GM23338 (cell line): Measurements from ENCODE around the gene TMUB2.

Experiments
- CREB1 ChIP-seq: fragments of 250-450 bp; sonication (Bioruptor Pico); IDR thresholded peaks from 2 replicates; pipeline ENCODE4 v1.5.0; 2020; ENCODE audit warnings: low read depth, mild to moderate bottlenecking, moderate library complexity
- CTCF ChIP-seq, 2 experiments: fragments of 200-600 bp in 1 of 2; sonication (generic) in 1 of 2; conservative IDR thresholded peaks; 2 replicates each; pipeline versions ENCODE4 v1.5.1 to v1.6.1; 2016 to 2017; ENCODE audit warnings: antibody characterized with exemption in 2 of 2, low read depth in 2 of 2, mild to moderate bottlenecking in 2 of 2, moderate library complexity in 1 of 2
- EZH2 ChIP-seq: fragments of 200-600 bp; sonication (generic); IDR thresholded peaks from one replicate; pipeline ENCODE4 v1.8.0; 2017; ENCODE audit warnings: antibody characterized with exemption, mild to moderate bottlenecking, low read depth; ENCODE audit not compliant: unreplicated experiment
- EZH2phosphoT487 ChIP-seq: fragments of 200-600 bp; sonication (generic); IDR thresholded peaks from one replicate; pipeline ENCODE4 v1.8.1; 2018; ENCODE audit warnings: antibody characterized with exemption; ENCODE audit not compliant: unreplicated experiment
- JUNB ChIP-seq: IDR thresholded peaks from one replicate; pipeline ENCODE4 v1.6.1; 2016; ENCODE audit warnings: antibody characterized with exemption; ENCODE audit not compliant: unreplicated experiment
- NANOG ChIP-seq: IDR thresholded peaks from 2 replicates; pipeline ENCODE4 v1.6.1; 2016; ENCODE audit warnings: antibody characterized with exemption, borderline replicate concordance
- POLR2AphosphoS5 ChIP-seq: IDR thresholded peaks from 2 replicates; pipeline ENCODE4 v1.6.1; 2016; ENCODE audit warnings: antibody characterized with exemption, low read depth
- STAT1 ChIP-seq: IDR thresholded peaks from one replicate; pipeline ENCODE4 v1.6.1; 2016; ENCODE audit warnings: antibody characterized with exemption; ENCODE audit not compliant: unreplicated experiment
- TF ChIP-seq, protein P1 (sequence below): fragments of 250-450 bp; sonication (Bioruptor Pico); IDR thresholded peaks from 2 replicates; pipeline ENCODE4 v1.5.0; 2020; ENCODE audit warnings: mild to moderate bottlenecking, moderate library complexity
- TF ChIP-seq, protein P2 (sequence below): IDR thresholded peaks from one replicate; pipeline ENCODE4 v1.6.1; 2018; ENCODE audit warnings: antibody characterized with exemption; ENCODE audit not compliant: unreplicated experiment

GRCh38 chr17:44149750-44150329 lies 36.9 kb upstream of the TMUB2 start:
- TF ChIP-seq POLR2AphosphoS5 (no peak), CTCF (conservative IDR thresholded peaks at IDR 0.05; ENCODE audit: low read depth in 2 of 2) (no peak), CREB1 (CRISPR knock-in tag) (no peak), STAT1 (no peak), NANOG (no peak), EZH2phosphoT487 (no peak), EZH2 (no peak), JUNB (no peak)
- TF ChIP-seq, protein P1, sequence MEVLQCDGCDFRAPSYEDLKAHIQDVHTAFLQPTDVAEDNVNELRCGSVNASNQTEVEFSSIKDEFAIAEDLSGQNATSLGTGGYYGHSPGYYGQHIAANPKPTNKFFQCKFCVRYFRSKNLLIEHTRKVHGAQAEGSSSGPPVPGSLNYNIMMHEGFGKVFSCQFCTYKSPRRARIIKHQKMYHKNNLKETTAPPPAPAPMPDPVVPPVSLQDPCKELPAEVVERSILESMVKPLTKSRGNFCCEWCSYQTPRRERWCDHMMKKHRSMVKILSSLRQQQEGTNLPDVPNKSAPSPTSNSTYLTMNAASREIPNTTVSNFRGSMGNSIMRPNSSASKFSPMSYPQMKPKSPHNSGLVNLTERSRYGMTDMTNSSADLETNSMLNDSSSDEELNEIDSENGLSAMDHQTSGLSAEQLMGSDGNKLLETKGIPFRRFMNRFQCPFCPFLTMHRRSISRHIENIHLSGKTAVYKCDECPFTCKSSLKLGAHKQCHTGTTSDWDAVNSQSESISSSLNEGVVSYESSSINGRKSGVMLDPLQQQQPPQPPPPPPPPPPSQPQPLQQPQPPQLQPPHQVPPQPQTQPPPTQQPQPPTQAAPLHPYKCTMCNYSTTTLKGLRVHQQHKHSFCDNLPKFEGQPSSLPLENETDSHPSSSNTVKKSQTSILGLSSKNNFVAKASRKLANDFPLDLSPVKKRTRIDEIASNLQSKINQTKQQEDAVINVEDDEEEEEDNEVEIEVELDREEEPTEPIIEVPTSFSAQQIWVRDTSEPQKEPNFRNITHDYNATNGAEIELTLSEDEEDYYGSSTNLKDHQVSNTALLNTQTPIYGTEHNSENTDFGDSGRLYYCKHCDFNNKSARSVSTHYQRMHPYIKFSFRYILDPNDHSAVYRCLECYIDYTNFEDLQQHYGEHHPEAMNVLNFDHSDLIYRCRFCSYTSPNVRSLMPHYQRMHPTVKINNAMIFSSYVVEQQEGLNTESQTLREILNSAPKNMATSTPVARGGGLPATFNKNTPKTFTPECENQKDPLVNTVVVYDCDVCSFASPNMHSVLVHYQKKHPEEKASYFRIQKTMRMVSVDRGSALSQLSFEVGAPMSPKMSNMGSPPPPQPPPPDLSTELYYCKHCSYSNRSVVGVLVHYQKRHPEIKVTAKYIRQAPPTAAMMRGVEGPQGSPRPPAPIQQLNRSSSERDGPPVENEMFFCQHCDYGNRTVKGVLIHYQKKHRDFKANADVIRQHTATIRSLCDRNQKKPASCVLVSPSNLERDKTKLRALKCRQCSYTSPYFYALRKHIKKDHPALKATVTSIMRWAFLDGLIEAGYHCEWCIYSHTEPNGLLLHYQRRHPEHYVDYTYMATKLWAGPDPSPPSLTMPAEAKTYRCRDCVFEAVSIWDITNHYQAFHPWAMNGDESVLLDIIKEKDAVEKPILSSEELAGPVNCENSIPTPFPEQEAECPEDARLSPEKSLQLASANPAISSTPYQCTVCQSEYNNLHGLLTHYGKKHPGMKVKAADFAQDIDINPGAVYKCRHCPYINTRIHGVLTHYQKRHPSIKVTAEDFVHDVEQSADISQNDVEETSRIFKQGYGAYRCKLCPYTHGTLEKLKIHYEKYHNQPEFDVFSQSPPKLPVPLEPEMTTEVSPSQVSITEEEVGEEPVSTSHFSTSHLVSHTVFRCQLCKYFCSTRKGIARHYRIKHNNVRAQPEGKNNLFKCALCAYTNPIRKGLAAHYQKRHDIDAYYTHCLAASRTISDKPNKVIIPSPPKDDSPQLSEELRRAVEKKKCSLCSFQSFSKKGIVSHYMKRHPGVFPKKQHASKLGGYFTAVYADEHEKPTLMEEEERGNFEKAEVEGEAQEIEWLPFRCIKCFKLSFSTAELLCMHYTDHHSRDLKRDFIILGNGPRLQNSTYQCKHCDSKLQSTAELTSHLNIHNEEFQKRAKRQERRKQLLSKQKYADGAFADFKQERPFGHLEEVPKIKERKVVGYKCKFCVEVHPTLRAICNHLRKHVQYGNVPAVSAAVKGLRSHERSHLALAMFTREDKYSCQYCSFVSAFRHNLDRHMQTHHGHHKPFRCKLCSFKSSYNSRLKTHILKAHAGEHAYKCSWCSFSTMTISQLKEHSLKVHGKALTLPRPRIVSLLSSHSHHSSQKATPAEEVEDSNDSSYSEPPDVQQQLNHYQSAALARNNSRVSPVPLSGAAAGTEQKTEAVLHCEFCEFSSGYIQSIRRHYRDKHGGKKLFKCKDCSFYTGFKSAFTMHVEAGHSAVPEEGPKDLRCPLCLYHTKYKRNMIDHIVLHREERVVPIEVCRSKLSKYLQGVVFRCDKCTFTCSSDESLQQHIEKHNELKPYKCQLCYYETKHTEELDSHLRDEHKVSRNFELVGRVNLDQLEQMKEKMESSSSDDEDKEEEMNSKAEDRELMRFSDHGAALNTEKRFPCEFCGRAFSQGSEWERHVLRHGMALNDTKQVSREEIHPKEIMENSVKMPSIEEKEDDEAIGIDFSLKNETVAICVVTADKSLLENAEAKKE (CRISPR knock-in tag) = no peak
- TF ChIP-seq, protein P2, sequence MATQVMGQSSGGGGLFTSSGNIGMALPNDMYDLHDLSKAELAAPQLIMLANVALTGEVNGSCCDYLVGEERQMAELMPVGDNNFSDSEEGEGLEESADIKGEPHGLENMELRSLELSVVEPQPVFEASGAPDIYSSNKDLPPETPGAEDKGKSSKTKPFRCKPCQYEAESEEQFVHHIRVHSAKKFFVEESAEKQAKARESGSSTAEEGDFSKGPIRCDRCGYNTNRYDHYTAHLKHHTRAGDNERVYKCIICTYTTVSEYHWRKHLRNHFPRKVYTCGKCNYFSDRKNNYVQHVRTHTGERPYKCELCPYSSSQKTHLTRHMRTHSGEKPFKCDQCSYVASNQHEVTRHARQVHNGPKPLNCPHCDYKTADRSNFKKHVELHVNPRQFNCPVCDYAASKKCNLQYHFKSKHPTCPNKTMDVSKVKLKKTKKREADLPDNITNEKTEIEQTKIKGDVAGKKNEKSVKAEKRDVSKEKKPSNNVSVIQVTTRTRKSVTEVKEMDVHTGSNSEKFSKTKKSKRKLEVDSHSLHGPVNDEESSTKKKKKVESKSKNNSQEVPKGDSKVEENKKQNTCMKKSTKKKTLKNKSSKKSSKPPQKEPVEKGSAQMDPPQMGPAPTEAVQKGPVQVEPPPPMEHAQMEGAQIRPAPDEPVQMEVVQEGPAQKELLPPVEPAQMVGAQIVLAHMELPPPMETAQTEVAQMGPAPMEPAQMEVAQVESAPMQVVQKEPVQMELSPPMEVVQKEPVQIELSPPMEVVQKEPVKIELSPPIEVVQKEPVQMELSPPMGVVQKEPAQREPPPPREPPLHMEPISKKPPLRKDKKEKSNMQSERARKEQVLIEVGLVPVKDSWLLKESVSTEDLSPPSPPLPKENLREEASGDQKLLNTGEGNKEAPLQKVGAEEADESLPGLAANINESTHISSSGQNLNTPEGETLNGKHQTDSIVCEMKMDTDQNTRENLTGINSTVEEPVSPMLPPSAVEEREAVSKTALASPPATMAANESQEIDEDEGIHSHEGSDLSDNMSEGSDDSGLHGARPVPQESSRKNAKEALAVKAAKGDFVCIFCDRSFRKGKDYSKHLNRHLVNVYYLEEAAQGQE = no peak
